ENCODE data around the gene ATRNL1.

Gene ATRNL1

GRCh38 chr10:115914475-115914874 is 821.3 kb downstream of the ATRNL1 start:
- no peak for DNase-seq

GRCh38 chr10:115915429-115915828 is 822.3 kb downstream of the ATRNL1 start:
- DNase-seq, result no peak

- DNase-seq, result no peak
Measured at GRCh38 chr10:115918812-115919211, 825.6 kb downstream of the ATRNL1 start.

GRCh38 chr10:115921795-115922194 is 828.6 kb downstream of the ATRNL1 start:
- no peak for DNase-seq

- no peak for DNase-seq
Measured at GRCh38 chr10:115931309-115931708, 838.1 kb downstream of the ATRNL1 start.

GRCh38 chr10:115932099-115932498 is 838.9 kb downstream of the ATRNL1 start:
- DNase-seq, result no peak

- DNase-seq, result no peak
Measured at GRCh38 chr10:115933098-115933497, 839.9 kb downstream of the ATRNL1 start.

- no peak for DNase-seq
Measured at GRCh38 chr10:115935731-115936130, 842.6 kb downstream of the ATRNL1 start.

GRCh38 chr10:115936926-115937767 is 844.0 kb downstream of the ATRNL1 start:
- DNase-seq, result no peak

- no peak for DNase-seq
Measured at GRCh38 chr10:115937768-115938056, 844.5 kb downstream of the ATRNL1 start.

- no peak for DNase-seq
Measured at GRCh38 chr10:115939101-115939854, 846.1 kb downstream of the ATRNL1 start.

GRCh38 chr10:115941361-115941771 is 848.2 kb downstream of the ATRNL1 start:
- DNase-seq, result no peak

GRCh38 chr10:115942101-115942500 is 848.9 kb downstream of the ATRNL1 start:
- DNase-seq, result no peak

- DNase-seq, result no peak
Measured at GRCh38 chr10:115944538-115944937, 851.4 kb downstream of the ATRNL1 start.

- DNase-seq, result no peak
Measured at GRCh38 chr10:115945701-115946445, 852.7 kb downstream of the ATRNL1 start.

GRCh38 chr10:115947104-115947503 is 853.9 kb downstream of the ATRNL1 start:
- no peak for DNase-seq

GRCh38 chr10:115948465-115948864 is 855.3 kb downstream of the ATRNL1 start:
- DNase-seq, result peak in 1 of 2 experiments; percentile 30

GRCh38 chr10:115949282-115949844 is 856.2 kb downstream of the ATRNL1 start:
- DNase-seq, result no peak

- no peak for DNase-seq
Measured at GRCh38 chr10:115950320-115950719, 857.2 kb downstream of the ATRNL1 start.

GRCh38 chr10:115951242-115951641 is 858.1 kb downstream of the ATRNL1 start:
- no peak for DNase-seq

- DNase-seq, result no peak
Measured at GRCh38 chr10:115953281-115953680, 860.1 kb downstream of the ATRNL1 start.

GRCh38 chr10:115953968-115954367 is 860.8 kb downstream of the ATRNL1 start:
- no peak for DNase-seq
